ENCODE measurements around the gene MTHFD2.
A peak's percentile ranks its signal among the peaks of the same experiment; 100 is the strongest.

Gene MTHFD2

GRCh38 chr2:74197049-74197448 is 1.4 kb upstream of the MTHFD2 start:
- TF ChIP-seq FOXP2 (optimal IDR thresholded peaks at IDR 0.05; ENCODE audit: borderline replicate concordance, extremely low read depth, extremely low read length, insufficient read depth) (no peak), SIN3A (IDR thresholded peaks at IDR 0.05; ENCODE audit: borderline replicate concordance, insufficient read depth, low read length) (no peak), TAF1 (IDR thresholded peaks at IDR 0.05; ENCODE audit: borderline replicate concordance, insufficient read depth, low read length) (no peak), REST (IDR thresholded peaks at IDR 0.05; ENCODE audit: insufficient read depth in 1 of 2, low read depth in 2 of 2, low read length in 2 of 2) (no peak), POLR2AphosphoS5 (IDR thresholded peaks at IDR 0.05; ENCODE audit: low read depth, low read length) (no peak)

DNA sequence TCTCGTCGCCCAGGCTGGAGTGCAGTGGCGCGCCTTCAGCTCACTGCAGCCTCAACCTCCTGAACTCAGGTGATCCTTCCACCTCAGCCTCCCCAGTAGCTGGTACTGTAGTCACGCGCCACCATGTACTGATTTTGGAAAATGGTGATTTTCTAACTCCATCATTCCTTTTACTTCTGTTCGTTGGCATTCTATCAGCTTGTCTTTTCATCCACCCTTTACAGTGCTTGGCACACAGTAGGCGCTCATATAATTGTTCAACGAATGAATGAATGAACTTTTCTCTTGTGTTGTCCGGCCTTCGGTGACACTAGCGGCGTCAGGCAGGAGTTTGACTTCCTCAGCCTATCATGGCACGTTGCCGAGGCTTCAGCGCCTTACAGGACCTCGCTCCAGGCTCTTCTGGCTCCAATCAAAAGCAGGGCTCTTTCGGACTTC is 373 bp upstream of the MTHFD2 start:
- TF ChIP-seq TAF1 (IDR thresholded peaks at IDR 0.05; ENCODE audit: borderline replicate concordance, insufficient read depth, low read length) (no peak), REST (IDR thresholded peaks at IDR 0.05; ENCODE audit: insufficient read depth in 1 of 2, low read depth in 2 of 2, low read length in 2 of 2) (no peak), SIN3A (IDR thresholded peaks at IDR 0.05; ENCODE audit: borderline replicate concordance, insufficient read depth, low read length) (peak; percentile 74; the same call in 1 of the 2 replicates)

- no peak for TF ChIP-seq FOXP2 (optimal IDR thresholded peaks at IDR 0.05; ENCODE audit: borderline replicate concordance, extremely low read depth, extremely low read length, insufficient read depth)
- TF ChIP-seq REST (IDR thresholded peaks at IDR 0.05; ENCODE audit: insufficient read depth in 1 of 2, low read depth in 2 of 2, low read length in 2 of 2) = no peak
- TF ChIP-seq SIN3A (IDR thresholded peaks at IDR 0.05; ENCODE audit: borderline replicate concordance, insufficient read depth, low read length) = no peak
- no peak for TF ChIP-seq POLR2AphosphoS5 (IDR thresholded peaks at IDR 0.05; ENCODE audit: low read depth, low read length)
- TF ChIP-seq TAF1 (IDR thresholded peaks at IDR 0.05; ENCODE audit: borderline replicate concordance, insufficient read depth, low read length) = no peak
Measured at GRCh38 chr2:74199275-74199701, 873 bp downstream of the MTHFD2 start.

- TF ChIP-seq REST (IDR thresholded peaks at IDR 0.05; ENCODE audit: insufficient read depth in 1 of 2, low read depth in 2 of 2, low read length in 2 of 2) = no peak
- peak; percentile 38; the same call in 1 of the 2 replicates for TF ChIP-seq POLR2AphosphoS5 (IDR thresholded peaks at IDR 0.05; ENCODE audit: low read depth, low read length)
Measured at GRCh38 chr2:74199871-74200305, 1.5 kb downstream of the MTHFD2 start.

DNA sequence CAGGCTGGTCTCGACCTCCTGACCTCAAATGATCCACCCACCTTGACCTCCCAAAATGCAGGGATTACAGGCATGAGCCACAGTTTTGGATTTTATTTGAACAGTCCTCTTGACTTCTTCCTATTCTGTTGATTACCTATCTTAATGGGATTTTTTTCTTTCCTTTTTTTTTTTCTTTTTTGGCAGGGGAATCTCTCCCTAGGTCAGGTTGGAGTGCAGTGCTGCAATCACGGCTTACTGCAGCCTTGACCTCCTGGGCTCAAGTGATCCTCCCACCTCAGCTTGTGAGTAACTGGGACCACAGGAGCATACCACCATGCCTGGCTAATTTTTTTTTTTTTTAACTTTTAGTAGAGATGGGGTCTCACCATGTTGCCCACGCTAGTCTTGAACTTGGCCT is 2.8 kb downstream of the MTHFD2 start:
- TF ChIP-seq REST (IDR thresholded peaks at IDR 0.05; ENCODE audit: insufficient read depth in 1 of 2, low read depth in 2 of 2, low read length in 2 of 2) = no peak
